AG08396 (cell line): ENCODE data around the gene IL15.

Source experiments
- DNase-seq: peaks from one replicate; pipeline ENCODE4 v3.0.0; 2012; ENCODE audit warnings: low spot score, mixed read lengths

The IL15 gene

DNA sequence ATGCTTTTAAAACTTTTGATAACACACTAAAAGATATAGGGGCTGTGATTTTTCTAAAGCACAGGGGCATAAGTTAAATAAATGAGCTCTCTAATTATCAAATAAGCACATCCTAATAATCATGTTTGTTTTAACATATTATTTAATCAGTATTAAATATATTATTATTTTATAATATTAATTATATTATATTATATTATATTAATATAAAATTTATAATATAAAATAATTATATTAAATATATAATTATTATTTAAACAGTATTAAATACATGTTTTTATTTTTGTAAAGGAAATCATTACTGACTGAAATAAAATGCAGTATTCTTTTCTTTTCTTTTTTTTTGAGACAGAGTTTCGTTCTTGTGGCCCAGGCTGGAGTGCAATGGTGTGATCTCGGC is 136.5 kb downstream of the IL15 start:
- no peak for DNase-seq

DNA sequence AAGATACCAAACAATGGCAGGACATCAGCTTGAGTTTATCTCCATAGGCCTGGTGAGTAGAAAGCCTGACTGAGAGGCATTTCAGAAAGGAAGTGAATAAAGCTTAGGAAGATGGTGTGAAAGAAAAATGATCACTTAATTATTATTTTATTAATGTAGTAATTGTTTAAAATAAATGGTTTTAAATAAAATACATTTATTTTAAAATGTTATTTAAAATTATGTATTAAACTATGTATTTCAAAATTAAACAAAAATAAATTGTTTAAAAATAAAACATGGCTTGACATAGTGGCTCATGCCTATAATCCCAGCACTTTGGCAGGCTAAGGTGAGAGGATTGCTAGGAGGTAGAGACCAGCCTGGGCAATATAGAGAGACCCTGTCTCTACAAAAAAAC is 145.8 kb downstream of the IL15 start:
- no peak for DNase-seq
